Osteocyte (in vitro differentiated cells): ENCODE results near the gene CDV3. TPM values are rescaled to one million over a fixed set of nuclear protein-coding genes. Genes with fewer than 3 reads are reported as not detected.

Experiments used
- DNase-seq: peaks from one replicate; pipeline ENCODE4 v3.0.0; 2021; ENCODE audit warnings: mixed read lengths; ENCODE audit not compliant: unreplicated experiment; ENCODE audit errors: extremely low spot score
- H3K27ac Mint-ChIP-seq: one replicate; pipeline ENCODE4 v1.8.0; 2021; ENCODE audit warnings: mild to moderate bottlenecking, mixed read lengths; ENCODE audit not compliant: unreplicated experiment
- H3K27me3 Mint-ChIP-seq: one replicate; pipeline ENCODE4 v1.8.0; 2021; ENCODE audit warnings: mixed read lengths; ENCODE audit not compliant: unreplicated experiment
- H3K36me3 Mint-ChIP-seq: one replicate; pipeline ENCODE4 v1.8.0; 2021; ENCODE audit warnings: mixed read lengths; ENCODE audit not compliant: unreplicated experiment
- H3K4me1 Mint-ChIP-seq: one replicate; pipeline ENCODE4 v1.8.0; 2021; ENCODE audit warnings: mixed read lengths; ENCODE audit not compliant: unreplicated experiment
- H3K4me3 Mint-ChIP-seq: one replicate; pipeline ENCODE4 v1.8.0; 2021; ENCODE audit warnings: mild to moderate bottlenecking, moderate library complexity, mixed read lengths; ENCODE audit not compliant: unreplicated experiment
- H3K9me3 Mint-ChIP-seq: one replicate; pipeline ENCODE4 v1.8.0; 2021; ENCODE audit warnings: mixed read lengths; ENCODE audit not compliant: unreplicated experiment
- total RNA-seq: library from RNA; stranded (reverse); gene quantifications from 2 replicates; pipeline ENCODE4 v1.2.1, GENCODE V29; 2021
- TF ChIP-seq, protein P1 (sequence below): fragments of 200-600 bp; sonication (generic); IDR thresholded peaks from 2 replicates; pipeline ENCODE4 v1.5.0; 2021; ENCODE audit warnings: antibody characterized with exemption, mild to moderate bottlenecking, moderate library complexity

CDV3 gene
- total RNA-seq, 1 donor from 2014 or later, result 183 TPM

DNA sequence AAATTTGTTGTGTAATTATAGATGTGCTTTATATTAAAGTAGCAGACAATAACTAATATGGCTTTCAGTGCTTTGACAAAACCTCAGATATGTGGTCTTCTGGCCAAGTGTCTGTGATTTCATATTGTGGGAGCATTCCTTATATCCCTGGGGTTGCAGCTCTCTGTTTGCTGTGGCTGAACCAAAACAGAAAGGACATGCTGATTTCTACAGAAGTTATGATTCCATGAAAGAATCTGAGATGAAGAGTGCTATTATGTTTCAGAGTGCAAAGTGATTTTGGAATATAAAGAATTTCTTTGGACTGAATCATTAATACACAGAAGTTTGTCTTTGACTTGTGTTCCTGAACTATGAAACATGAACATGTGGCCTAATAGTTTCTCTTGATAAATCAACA, 36.5 kb downstream of the CDV3 start:
- H3K27ac Mint-ChIP-seq, result peak overlapping the region; percentile 50
- H3K4me3 Mint-ChIP-seq, result no peak overlapping the region
- DNase-seq, result no peak
- no peaks in the 10 kb centered on the region for H3K9me3 Mint-ChIP-seq
- H3K27me3 Mint-ChIP-seq, result no peaks in the 10 kb centered on the region
- H3K36me3 Mint-ChIP-seq, result peaks cover 28% of the 10 kb centered on the region
- peaks cover 12% of the 10 kb centered on the region for H3K4me1 Mint-ChIP-seq
- TF ChIP-seq, protein P1, sequence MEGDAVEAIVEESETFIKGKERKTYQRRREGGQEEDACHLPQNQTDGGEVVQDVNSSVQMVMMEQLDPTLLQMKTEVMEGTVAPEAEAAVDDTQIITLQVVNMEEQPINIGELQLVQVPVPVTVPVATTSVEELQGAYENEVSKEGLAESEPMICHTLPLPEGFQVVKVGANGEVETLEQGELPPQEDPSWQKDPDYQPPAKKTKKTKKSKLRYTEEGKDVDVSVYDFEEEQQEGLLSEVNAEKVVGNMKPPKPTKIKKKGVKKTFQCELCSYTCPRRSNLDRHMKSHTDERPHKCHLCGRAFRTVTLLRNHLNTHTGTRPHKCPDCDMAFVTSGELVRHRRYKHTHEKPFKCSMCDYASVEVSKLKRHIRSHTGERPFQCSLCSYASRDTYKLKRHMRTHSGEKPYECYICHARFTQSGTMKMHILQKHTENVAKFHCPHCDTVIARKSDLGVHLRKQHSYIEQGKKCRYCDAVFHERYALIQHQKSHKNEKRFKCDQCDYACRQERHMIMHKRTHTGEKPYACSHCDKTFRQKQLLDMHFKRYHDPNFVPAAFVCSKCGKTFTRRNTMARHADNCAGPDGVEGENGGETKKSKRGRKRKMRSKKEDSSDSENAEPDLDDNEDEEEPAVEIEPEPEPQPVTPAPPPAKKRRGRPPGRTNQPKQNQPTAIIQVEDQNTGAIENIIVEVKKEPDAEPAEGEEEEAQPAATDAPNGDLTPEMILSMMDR, result no peak

DNA sequence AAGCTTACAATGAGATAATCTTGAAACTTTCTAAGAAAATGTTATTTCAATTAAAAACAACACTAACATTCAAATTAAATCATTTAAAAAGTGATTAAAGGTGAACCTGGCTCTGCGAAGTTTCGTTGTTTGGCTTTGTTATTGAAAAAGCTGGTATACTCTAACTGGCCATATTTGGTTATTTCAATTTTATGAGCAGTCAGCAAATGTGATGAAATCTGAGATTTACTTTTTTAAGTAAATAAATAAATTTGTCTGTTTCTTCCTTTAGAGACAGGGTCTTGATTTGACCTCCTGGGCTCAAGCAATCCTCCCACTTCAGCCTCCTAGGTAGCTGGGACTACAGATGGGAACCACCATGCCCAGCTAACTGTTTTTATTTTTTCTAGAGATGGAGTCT, 38.0 kb downstream of the CDV3 start:
- H3K36me3 Mint-ChIP-seq, result peaks cover 26% of the 10 kb centered on the region

DNA sequence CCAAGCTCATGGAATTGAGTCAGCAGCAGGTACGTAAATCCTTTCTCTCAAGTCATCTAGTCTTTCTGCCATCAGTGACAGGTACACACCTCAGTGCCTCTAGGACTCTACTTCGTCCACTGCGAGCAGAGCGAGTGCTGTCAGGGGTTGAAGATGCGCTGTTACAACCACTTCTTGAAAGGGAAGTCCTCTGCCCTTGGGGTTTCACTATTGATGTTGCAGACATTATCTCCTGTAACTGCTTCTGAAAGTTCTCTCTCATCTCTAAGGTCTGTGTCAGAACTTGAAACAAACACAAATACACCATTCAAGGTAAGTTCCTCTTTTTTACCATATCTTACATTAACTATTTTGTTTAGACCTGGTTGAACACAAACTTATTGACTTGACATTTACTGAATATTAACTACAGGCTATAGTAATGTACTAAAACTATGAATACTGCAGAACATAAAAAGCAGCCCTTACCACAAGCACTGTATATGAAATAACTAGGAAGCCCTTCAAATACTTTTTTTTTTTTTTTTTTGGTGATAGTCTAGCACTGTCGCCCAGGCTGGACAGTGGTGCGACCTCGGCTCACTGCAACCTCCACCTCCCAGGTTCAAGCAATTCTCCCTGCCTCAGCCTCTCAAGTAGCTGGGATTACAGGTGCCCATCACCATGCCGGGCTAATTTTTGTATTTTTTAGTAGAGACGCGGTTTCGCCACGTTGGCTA, 46.7 kb downstream of the CDV3 start:
- H3K36me3 Mint-ChIP-seq, result peaks cover 42% of the 10 kb centered on the region
- TF ChIP-seq, protein P1, result no peak
- no peaks in the 10 kb centered on the region for H3K27me3 Mint-ChIP-seq
- no peak overlapping the region for H3K4me3 Mint-ChIP-seq
- H3K9me3 Mint-ChIP-seq, result no peaks in the 10 kb centered on the region
- no peak overlapping the region for H3K27ac Mint-ChIP-seq
- H3K4me1 Mint-ChIP-seq, result no peaks in the 10 kb centered on the region
- DNase-seq, result no peak

More for the DNA sequence above, 38.0 kb downstream of the CDV3 start:
- no peak for DNase-seq
- Mint-ChIP-seq H3K27ac (no peak overlapping the region), H3K27me3 (no peaks in the 10 kb centered on the region), H3K4me1 (peaks cover 12% of the 10 kb centered on the region), H3K4me3 (no peak overlapping the region), H3K9me3 (no peaks in the 10 kb centered on the region)
- TF ChIP-seq, protein P1, result no peak

DNA sequence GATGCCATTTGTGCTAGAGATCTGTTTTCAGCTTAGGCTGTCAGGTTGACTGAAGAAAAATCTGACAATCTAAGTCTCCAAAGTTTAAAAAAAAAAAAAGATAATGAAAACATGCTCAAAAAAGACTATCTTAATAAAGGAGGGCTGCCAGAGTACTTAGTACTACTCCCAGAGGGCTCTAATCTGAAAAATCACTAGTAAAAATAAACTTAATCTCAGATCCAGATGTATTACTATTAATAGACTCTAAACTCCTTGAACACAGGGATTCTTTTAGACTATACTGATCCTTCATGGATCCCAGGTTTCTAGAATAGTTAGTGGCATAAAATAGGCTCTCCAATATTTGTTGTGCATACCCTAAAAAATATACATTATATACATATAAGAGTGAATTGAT, 54.3 kb downstream of the CDV3 start:
- Mint-ChIP-seq H3K27me3 (no peaks in the 10 kb centered on the region), H3K4me3 (no peak overlapping the region), H3K4me1 (no peaks in the 10 kb centered on the region), H3K36me3 (peaks cover 39% of the 10 kb centered on the region), H3K9me3 (no peaks in the 10 kb centered on the region), H3K27ac (no peak overlapping the region)
- TF ChIP-seq, protein P1, result no peak
- DNase-seq, result no peak

DNA sequence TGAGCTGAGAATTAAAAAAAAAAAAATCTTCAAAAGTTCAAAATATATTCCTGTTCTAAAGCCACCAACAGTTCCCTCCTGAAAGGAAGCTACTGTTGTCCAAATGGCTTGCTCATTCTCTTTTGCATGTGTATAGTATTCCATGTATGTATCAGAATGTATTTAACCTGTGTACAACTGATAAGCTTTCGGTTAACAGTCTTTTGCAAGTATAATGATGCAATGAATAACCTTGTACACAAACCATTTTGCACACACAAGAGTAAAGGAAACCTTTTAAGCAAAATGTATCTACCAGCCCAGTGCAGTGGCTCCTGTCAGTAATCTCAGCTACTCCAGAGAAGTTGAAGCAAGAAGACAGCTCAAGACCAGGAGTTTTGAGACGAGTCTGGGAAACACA, 55.7 kb downstream of the CDV3 start:
- Mint-ChIP-seq H3K27ac (no peak overlapping the region), H3K4me1 (no peaks in the 10 kb centered on the region), H3K27me3 (no peaks in the 10 kb centered on the region), H3K36me3 (peaks cover 46% of the 10 kb centered on the region), H3K4me3 (no peak overlapping the region), H3K9me3 (no peaks in the 10 kb centered on the region)
- TF ChIP-seq, protein P1, result no peak
- no peak for DNase-seq
